HG03175 (cell line): ENCODE results near the gene MARCHF9.
"Not testable (repeated sequence)": the region's sequence is repeated elsewhere in the genome, so short reads cannot be mapped to it uniquely, and the experiment has no call there.

Experiments
- ATAC-seq: cut with Tn5 transposase; IDR thresholded peaks from one replicate; pipeline ENCODE4 v1.9.1; 2021; ENCODE audit warnings: mild to moderate bottlenecking, moderate library complexity; ENCODE audit not compliant: unreplicated experiment

Gene MARCHF9

DNA sequence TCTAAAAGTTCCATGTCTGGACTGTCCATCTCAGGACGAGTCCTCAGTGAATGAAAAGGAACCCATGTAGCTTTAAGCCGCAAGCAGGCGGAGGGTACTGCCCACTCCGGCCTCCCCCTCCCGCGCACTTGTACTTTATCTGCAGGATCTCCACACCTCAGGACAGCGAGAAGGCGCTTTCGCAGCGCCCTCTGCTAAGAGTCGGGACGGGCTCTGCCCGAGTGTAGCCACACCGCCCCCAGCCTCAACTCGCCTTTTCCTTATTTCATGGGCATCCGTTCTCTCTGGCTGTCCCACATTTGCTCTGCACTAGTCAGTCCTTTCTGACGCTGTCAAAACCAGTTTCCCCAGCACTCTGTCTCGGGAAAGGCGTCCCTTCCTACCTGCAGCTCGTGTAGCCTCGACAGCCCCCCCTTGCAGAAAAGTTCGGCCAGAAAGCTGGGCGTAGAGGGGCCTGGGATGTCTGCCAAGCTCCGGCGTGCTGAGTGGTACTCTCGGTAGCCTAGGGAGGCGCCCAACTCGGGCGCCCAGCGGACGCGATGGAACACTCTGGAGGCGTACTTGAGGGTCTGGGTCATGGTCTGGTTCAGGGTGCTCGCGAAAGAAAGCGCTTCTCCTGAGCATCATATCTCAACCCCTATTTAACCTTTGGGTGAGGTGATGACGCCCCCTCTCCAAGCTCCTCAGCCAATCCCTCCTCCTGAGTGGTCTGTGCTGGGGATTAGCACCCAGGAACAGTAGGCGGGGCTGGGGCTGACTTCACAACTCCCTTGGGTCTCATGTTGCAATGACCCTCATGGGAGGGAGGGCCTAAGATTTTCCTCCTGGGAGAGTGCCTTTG is 11.8 kb downstream of the MARCHF9 start, which contains the start of gene CYP27B1:
Gene CYP27B1 (minus strand): TSS at position 615 of the 841 bp plus-strand sequence. CDS start 37 bp downstream, at position 578.
- no peak for ATAC-seq

DNA sequence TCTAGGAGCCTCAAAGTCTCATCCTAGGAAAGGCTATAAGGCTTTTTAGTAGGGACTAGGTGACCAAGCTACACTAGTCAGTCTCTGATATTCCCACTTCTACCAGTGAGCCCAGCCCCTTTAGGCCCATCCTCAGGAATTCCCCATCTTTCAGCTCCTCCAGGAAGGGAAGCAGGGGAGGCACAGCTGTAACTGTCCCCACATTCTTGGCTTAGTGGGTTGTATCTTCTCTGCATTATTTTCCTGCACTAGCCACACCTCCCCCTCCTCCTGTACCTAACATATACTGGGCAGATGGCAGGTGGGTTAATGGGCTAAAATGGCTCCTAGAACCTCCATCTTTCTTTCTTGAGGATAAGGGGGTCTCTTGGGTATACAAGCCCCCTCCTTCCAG is 12.4 kb downstream of the MARCHF9 start:
- no peak for ATAC-seq

DNA sequence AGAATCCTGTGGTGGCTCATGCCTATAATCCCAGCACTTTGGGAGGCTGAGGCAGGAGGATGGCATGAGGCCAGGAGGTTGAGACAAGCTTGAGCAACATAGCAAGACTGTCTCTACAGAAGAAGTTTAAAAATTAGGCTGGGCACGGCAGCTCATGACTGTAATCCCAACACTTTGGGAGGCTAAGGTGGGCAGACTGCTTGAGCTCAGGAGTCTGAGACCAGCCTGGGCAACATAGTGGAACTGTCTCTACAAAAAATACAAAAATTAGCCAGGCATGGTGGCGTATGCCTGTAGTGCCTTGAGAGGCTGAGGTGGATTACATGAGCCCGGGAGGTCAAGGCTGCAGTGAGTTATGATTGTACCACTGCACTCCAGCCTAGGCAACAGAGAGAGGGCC is 13.0 kb downstream of the MARCHF9 start:
- no peak for ATAC-seq

DNA sequence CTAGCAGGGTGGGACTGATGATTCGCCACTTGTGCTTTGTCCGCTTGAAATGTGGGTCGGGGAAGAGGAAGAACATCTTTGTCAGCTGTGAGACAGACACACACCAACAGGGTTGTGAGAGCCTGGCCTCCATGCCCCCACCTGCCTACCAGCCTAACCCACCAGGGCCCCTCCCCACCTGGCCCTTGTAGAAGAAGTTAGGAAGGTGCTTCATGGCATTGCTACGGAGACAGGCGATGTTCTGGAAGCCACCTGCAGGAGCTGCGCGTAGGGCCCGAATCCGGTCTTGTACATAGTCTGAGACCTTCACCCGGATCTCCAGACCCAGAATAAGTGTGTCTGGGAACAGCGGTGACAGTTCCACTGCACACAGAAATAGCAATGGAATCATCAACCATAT is 14.7 kb downstream of the MARCHF9 start:
- ATAC-seq, result no peak

DNA sequence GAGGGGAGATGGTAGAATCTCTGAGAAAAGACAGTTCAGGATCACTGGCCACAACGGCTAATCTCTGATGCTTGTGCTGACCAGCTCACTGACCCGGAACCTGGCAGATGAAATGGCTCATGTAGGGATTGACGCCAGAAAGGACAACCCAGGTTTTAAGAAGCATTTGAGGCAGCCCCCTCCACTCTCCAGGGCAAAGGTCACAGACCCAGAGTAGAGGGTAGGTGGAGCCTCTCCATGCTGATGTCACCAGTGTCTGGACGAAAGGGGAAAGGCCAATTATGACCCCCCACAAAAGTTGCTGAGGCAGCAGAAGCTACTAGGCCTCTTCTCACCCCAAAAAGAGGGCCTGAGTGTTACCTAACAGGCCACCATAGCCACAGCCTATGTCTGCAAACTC is 15.8 kb downstream of the MARCHF9 start:
- ATAC-seq, result no peak

DNA sequence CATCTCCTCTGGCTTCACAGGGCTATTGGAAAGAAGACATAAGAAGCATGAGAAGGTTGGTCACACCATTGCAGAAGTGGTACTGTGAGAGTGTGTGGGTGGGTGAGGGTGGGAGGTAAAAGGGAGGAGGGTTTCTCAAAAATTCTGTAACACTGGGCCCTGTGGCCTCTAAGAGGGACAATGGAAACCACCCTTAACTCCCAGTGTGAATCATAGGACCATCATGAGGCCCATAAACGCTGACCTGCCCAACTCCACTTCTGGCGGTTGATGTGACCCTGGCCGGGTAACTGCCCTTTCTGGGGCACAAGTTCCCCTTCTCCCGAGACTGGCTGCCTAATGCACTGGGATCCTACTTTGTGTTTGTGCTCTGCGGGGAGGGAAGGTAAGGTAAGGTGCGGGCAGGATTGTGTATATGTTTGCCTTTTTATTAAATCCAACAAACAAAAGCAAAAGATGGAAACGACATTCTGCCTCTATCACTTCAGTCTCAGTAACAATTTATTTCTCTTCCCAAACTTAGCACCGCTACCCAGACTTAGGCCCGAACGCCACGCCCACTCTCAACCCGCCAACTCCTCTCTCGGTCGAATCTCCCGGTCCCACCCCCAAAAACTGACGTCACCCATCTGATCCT is 16.5 kb downstream of the MARCHF9 start:
- ATAC-seq, result peak; percentile 75

DNA sequence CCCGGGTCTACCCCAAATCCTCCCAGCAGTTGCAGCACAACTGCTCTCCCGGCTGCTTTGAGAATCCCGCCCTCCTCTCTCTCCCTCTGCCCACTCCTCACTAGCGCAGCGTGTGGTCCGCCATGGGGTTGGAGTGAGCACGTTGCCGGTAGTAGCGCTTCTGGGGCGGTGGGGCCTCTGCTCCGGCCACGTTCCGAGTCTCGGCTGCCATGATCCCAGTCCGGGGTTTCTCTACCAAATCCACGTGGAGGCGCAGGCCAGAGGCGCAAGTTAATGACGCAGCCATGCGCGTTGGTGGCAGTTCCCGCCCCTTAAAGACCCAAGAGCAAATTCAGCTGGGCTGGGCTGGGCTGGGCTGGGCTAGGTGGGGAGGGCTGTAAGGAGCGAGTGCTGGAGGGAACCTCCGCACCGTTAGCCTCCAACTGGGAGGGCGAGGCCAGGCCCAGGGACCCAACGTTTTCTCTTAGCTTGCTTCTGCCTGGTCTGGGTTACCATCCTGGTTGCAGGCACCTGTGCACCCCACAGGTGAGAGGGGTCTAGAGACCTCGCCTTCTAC is 17.0 kb downstream of the MARCHF9 start, which contains the start of gene METTL1:
Gene METTL1 (minus strand): TSS at position 233 of the 556 bp plus-strand sequence. CDS start 22 bp downstream, at position 211.
- ATAC-seq, result peak; percentile 83

DNA sequence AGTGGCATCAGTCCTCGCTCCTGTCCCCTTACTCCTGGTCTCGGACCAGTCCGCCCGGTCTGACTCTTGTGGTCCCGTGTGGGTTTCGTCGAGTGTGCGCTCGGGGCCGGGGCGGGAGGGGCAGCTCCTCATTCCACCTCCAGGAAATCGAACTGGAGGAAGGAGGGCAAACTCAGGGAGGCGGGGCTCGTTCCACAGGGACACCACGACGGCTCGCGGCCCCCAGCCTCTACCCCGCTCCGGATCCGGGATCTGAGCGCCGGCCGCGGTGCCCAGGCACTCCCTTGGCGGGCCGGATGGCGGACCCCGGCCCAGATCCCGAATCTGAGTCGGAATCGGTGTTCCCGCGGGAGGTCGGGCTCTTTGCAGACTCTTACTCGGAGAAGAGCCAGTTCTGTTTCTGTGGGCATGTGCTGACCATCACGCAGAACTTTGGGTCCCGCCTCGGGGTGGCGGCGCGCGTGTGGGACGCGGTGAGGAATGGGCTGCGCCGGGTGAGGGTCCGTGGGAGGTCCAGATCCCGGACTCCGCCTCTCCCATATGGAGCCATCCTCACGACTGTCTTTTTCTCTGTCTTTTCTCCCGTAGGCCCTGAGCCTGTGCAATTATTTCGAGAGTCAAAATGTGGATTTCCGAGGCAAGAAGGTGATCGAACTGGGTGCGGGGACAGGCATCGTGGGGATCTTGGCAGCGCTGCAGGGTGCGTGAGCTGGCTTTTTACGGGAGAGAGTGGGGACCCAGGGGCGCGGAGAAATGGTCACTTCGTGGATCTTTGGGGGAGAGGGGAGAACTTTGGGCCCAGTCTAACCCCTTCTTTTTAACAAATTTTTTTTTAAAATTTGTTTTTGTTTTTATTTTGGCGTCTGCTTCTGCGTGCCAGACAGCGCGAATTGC is 17.8 kb downstream of the MARCHF9 start, which contains the start of gene EEF1AKMT3:
Gene EEF1AKMT3 (plus strand): TSS at position 186 of the 894 bp plus-strand sequence. CDS start 111 bp downstream, at position 297.
- no peak for ATAC-seq

DNA sequence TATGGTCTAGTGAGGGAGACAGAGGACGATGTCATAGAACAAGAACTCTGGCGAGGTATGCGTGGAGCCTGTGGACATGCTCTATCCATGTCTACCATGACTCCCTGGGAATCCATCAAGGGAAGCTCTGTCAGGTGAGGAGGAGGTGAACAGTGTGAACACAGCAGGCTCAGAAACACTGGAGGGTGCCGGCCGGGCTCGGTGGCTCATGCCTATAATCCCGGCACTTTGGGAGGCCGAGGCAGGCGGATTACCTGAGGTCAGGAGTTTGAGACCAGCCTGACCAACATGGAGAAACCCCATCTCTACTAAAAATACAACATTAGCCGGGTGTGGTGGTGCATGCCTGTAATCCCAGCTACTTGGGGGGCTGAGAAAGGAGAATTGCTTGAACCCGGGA is 19.7 kb downstream of the MARCHF9 start:
- not testable (repeated sequence) for ATAC-seq

DNA sequence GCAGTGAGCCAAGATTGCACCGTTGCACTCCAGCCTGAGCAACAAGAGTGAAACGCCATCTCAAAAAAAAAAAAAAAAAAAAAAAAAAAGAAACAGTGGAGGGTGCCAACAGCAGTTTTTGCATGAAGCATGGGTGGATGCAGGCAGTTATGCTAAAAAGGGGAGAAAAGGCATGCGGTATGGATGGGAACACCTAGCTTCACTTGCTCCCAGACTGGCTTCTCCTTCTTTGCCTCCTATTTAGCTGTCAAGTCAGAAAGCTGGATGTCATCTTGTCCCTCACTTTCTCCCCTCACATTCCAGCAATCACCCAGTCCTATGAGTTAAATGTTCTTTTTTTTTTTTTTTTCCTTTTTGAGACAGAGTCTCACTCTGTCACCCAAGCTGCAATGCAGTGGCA is 20.1 kb downstream of the MARCHF9 start:
- ATAC-seq, result no peak

DNA sequence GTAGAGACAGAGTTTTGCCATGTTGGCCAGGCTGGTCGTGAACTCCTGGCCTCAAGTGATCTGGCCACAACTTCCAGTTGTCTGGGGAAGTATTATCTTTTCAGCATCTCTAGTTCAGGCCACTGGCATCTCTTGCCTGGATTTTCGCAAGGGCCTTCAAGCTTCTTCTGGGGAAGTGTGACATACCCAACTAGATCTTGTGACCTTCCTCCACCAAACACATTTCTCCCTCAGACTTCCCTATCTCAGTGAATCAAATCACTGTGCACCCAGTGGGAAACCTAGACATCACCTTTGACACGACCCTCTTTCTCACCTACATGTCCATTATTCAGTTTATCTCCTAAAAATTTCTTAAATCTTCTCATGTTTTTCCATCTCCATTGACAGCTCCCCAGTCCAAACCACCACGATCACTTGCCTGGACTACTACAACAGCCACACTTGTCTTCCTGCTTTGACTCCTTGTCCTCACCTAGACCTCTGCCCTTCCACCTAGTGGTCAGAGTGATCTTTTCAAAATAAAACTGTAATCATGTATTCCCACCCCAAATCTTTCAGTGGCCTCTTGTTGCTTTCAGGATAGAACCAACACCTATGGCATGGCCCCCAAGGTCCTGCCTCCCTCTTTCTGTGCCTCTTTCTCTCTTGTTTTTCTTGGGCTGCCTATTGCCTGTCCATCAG is 20.8 kb downstream of the MARCHF9 start:
- ATAC-seq, result no peak

DNA sequence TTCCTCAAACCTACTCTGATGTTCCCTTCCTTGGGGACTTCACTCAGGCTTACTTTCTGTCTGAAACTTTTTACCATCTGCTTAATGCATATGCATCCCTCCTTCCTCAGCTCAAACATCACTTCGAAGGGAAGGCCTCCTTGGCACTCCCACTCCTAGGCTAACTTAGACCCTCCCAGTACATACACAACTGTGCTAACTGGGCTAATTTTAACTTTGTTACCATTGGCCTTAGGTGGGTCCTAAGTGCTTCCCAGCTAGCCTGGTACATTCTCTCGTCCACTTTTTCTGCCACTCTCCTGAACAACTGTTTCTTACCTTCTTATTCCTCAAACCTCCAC is 21.3 kb downstream of the MARCHF9 start:
- ATAC-seq, result no peak

DNA sequence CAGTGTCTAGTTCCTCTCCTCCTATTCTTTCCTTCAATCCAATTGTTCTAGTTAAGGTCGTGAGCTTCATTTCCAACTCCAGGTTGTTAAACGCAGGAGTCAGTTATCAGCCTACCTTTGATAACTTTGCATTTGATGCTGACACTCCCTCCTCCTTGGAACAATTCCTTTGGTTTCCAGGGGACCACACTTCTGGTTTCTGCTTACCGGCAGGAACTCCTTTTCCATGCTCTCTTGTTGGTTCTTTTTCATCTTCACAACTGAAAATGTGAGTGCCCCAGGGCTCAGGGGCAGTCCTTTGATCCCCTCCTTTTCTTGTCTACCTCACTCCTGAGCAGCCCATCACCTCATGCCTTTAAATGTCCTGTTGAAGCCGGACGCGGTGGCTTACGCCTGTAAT is 22.5 kb downstream of the MARCHF9 start:
- ATAC-seq, result no peak

DNA sequence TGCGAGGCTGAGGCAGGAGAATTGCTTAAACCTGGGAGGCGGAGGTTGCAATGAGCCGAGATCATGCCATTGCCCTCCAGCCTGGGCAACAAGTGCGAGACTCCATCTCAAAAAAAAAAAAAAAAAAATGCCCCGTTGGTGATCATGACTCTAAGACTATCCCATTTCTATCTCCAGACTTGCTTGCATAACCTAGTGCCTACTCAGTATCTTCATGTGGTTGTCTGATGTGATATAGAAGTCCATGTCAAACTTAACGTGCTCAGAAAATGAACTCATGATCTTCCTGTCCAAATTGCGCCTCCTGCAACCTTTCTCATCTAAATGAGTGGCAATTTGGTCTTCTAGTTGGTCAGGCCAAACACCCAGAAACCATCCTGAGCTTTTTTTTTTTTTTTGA is 23.0 kb downstream of the MARCHF9 start:
- ATAC-seq, result no peak

DNA sequence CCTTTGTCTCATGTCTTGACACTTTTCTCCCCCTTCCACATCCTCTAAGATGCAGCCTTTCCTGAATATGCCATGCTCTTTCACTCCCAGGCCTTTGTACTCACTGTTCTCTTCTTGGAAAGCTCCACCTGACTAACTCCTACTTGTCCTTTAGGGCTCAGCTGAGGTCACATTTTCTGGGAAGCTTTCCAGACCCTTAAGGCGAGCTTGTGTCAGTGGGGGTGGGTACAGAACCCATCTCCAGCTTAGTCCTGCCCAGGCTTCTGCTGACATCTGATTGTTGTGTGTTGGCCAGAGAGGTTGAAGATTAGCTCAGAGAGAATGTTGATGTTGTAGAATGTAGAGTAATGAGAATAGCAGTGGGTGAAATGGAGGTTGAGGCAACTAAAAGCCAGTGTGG is 24.8 kb downstream of the MARCHF9 start:
- no peak for ATAC-seq

DNA sequence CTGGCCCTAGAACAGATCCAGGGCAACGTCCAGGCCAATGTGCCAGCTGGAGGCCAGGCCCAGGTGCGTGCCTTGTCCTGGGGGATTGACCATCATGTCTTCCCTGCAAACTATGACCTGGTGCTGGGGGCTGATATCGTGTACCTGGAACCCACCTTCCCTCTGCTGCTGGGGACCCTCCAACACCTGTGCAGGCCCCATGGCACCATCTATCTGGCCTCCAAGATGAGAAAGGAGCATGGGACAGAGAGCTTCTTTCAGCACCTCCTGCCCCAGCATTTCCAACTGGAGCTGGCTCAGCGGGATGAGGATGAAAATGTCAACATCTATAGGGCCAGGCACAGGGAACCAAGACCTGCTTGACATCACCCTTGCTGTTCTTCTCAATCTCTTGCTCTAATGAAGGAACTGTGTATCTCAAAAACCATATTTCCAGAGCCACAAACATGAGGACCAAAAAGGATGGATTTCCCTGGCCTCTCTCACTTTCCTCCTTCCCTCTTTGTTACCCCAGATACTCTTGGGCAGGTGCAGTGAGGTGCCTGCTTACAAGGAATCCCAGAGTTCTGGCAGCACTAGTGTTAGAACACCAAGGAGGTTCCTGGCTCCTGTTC is 25.5 kb downstream of the MARCHF9 start:
- no peak for ATAC-seq

DNA sequence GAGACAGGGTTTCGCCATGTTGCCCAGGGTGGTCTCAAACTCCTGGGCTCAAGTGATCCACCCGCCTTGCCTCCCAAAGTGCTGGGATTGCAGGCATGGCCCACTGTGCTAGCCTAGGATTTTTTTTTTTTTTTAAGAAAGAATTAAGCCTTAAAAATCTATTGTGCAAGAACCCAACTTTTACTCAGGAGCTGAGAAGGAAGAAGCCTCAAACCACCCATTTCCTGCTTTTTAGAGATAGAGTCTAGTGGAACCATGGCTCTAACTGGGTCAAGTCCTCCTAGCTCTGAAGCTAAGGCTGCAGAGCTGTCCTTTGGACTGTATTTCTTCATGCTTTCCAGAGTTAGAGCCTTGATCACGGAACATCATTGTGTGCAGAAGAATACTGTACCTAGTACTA is 26.3 kb downstream of the MARCHF9 start:
- no peak for ATAC-seq

DNA sequence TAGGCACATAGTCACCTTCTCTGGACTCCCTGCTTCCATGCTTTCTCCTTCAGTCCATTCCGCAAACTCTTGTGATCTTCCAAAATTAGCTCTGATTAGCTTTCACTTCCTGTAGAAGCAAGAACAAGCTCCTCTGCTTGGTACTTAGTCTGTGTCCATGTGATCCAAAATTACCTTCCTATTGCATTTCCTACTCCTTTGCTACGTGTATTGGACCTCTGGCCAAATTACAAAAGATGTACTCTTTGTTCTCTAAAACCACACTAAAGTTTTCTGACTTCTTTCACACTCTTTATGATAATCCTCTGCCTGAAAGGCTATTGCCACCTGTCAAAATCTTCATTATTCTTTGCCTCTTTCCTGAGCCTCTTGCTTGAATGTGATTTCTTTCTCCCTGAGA is 26.9 kb downstream of the MARCHF9 start:
- no peak for ATAC-seq

DNA sequence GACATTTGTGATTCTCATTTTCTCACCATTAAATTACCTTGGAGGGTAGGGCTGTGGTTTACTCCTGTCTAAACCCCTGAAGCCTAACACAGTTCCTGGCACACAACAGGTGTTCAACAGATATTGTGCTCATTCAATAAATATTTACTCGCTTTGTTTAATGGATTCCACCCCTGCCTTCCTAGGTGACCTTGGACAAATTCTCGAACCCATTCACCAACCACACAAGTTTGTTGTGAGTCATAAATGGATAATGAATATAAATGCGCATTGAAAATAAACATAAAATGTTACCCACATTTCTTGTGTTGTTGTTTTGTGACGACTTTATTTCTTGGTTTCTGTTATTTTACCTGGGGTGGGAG is 27.3 kb downstream of the MARCHF9 start:
- ATAC-seq, result peak; percentile 20
